ENCODE results near the gene AS3MT.
"Not testable (repeated sequence)": the region's sequence is repeated elsewhere in the genome, so short reads cannot be mapped to it uniquely, and the experiment has no call there.

The AS3MT gene, protein sequence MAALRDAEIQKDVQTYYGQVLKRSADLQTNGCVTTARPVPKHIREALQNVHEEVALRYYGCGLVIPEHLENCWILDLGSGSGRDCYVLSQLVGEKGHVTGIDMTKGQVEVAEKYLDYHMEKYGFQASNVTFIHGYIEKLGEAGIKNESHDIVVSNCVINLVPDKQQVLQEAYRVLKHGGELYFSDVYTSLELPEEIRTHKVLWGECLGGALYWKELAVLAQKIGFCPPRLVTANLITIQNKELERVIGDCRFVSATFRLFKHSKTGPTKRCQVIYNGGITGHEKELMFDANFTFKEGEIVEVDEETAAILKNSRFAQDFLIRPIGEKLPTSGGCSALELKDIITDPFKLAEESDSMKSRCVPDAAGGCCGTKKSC

GRCh38 chr10:102869258-102870198 is at the start of gene AS3MT:
Gene AS3MT (plus strand): TSS chr10:102869470. CDS start chr10:102869593, 123 bp downstream.
- peak; percentile 55 for DNase-seq

DNA sequence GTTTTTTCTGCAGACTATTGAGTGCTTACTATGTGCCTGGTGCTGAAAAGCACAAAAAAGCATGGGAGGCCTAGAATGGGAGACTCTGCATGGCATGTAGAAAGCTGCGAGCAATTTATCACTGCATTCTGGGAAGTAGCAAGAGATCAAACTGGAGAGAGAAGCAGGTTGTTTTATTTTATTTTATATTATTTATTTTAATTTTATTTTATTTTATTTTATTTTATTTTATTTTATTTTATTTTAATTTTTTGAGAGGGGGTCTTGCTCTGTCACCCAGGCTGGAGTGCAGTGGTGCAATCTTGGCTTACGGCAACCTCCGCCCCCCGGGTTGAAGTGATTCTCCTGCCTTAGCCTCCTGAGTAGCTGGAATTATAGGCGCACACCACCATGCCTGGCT is 49.3 kb upstream of the AS3MT start:
- not testable (repeated sequence) for DNase-seq

DNA sequence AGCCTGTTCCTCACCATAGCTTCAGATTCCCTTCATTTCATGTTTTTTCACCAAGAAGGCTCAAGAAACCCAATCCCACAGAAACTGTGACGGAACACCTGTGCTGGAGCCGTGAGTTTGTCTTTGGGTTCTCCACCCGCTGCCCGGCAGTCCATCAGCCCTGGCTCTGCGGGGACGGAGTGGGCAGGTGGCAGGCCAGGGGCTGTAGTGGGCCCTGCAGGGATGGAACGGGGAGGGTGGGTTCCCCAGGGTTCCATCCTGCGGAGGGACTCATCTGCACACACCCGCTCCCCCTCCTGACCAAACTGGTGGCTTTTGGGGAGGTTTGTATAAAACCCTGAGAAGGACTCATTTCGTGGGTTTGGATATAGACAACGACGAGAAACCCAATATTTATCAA is 47.0 kb upstream of the AS3MT start:
- DNase-seq, result no peak

- DNase-seq, result no peak
Measured at GRCh38 chr10:102824664-102825063, 44.6 kb upstream of the AS3MT start.

DNA sequence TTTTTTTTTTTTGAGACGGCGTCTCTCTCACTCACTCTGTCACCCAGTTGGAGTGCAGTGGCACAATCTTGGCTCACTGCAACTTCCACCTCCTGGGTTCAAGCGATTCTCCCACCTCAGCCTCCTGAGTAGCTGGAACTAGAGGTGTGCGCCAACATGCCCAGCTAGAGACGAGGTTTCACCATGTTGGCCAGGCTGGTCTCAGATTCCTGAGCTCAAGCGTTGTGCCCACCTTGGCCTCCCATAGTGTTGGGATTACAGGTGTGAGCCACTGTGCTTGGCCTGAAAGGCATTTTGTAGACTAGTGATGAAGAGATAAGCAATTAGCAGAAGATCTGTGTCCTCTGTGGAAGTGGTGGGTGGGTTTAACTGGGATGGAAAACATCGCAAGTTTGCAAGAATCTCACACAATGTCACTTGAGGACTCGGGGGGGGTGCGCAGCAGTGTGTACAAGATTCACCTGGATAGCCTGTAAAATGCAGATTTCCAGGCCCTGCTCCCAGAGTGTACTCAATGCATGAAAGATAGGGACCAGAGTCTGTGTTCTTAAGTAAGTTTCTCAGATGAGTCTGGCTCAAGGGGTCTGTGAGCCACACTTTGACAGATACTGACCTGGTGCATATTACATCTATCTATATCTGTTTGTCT is 43.0 kb upstream of the AS3MT start:
- no peak for DNase-seq

DNA sequence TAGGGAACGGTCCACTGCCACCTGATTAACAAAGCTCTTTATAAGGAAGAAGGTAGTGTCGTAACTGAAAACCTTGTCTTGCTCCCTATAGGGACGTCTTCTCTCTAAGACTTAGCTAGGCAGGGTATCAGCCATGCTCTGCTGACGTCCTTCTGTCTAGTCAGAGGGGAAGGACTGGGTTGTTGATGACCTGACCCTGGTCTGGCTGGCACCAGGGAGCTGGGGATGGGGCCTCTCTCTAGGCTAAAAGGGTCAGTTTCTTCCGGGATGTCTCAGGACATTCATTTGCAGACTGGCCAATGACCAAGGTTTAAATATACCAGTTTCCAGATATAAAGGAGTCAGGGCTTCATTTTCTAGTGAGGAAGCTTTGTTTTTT is 41.7 kb upstream of the AS3MT start:
- no peak for DNase-seq

- DNase-seq, result no peak
Measured at GRCh38 chr10:102831322-102832071, 37.8 kb upstream of the AS3MT start.

DNA sequence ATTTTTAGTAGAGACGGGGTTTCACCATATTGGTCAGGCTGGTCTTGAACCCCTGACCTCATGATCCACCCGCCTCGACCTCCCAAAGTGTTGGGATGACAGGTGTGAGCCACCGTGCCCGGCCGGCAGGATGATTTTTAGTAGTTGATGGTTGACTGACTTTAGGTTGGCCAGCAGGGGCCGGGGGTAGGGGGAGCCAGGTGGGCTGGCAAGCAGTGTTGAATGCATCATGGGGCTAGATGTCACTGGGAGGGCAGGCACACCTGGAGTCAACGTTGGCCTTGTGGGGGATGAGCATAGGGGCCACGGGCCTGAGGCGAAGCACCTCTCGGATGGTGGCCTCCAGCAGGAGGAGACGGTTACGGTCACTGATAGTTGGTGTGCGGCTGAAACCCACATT is 37.0 kb upstream of the AS3MT start:
- DNase-seq, result no peak

DNA sequence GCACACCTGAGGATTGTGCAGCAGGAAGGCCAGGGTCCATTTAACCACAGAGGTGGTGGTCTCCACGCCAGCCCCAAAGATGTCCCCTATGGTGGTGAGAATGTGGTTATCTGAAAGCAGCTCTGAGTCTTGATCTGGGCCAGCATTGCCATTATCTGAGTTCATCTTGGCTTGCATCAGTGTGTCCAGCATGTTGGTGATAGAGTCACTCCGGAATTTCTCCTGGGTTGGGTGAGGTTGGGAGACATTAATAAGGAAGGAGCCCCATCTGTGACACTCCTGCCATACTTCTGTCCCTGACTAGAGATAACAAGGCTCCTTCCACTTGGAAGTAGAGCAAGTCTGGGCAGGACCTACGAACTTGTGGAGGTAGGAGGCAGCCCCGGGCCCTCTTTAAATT is 36.3 kb upstream of the AS3MT start:
- DNase-seq, result no peak

DNA sequence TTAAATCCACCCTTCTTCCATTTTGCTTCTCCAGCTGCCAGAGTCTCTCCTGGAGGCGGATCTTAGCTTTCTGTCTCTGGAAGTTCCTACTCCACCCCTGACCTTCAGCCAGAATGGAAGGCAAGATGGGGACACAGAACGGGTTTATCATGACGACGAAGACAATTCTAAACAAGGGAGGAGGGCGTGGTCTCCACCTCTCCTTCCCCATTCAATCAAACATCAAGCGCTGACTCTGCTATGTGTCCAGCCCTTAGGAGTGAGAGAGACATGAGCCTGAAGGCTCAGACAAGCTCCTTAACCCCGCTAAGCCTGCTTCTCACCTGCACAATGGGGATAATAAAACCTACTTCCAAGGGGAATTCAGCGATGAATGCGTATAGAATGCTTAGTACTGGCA is 35.1 kb upstream of the AS3MT start:
- peak; percentile 22 for DNase-seq

DNA sequence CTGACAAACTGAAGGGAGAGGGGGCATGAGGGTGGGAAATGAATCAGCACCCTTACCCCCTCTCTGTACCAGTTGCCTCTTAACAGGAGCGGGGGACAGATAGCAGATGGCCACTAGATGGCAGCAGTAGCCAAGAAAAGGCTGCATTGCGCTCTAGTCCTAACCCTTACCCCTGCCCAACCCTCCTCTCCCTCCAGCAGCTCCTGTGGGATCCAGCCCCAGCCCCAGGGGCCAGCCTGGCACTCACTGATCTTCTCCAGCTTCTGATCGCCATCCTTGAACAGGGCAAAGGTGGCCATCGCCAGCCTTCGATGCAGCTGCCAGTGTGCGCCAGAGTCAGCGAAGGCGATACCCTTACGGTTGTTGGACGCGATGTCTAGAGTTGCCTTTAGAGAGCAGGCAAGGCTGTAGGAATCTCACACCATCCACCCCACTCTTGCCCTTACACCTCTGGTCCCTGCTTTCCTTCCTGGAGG is 34.2 kb upstream of the AS3MT start:
- DNase-seq, result peak; percentile 90

DNA sequence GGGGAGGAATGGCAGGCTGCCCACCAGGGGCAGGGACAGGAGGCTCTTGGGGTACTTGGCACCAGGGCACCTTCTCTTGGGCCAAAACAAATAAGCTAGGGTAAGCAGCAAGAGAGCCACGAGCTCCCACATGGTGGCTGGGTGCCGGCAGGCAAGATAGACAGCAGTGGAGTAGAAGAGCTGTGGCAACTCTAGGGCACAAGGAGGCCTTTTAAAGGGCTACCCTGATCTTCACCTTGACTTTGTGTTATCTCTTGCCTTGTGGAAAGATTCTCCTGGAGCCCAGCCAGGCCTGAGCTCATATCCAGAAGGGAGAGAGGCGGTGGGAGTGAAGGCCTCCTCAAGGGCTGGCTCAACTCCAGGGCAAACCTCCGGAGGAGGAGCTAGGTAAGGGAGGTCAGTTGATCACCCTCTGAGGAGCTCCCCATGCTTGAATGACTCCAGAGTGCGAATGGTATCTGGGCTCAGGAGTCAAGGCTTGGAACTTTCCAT is 32.0 kb upstream of the AS3MT start, which contains the start of gene CYP17A1:
TSS of gene CYP17A1 (minus strand) at position 184 of the 492 bp plus-strand sequence. CDS start at position 132, 52 bp downstream.
- DNase-seq, result peak; percentile 25

- DNase-seq, result peak; percentile 50
Measured at GRCh38 chr10:102838276-102838927, 30.9 kb upstream of the AS3MT start.

GRCh38 chr10:102841827-102842345 is 27.4 kb upstream of the AS3MT start:
- DNase-seq, result no peak

DNA sequence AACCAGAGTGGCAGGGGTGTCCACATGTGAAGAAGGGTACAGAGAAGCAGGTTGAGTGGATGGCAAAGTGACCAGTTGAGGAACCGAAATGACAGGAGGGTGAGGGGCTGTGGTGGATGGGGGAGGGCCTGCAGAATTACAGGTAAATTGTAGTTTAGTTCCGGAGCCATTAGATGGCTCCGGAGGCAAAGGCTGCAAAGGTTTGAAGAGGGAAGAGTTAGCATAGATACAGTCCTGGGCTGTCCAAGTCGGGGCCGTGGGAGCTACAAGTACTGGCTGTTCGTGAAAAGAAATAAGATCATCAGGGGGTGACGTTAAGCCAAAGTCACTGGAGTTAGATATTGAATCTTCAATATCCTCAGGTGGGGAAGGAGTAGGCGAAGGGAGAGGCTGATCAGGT is 26.1 kb upstream of the AS3MT start:
- DNase-seq, result not testable (repeated sequence)

DNA sequence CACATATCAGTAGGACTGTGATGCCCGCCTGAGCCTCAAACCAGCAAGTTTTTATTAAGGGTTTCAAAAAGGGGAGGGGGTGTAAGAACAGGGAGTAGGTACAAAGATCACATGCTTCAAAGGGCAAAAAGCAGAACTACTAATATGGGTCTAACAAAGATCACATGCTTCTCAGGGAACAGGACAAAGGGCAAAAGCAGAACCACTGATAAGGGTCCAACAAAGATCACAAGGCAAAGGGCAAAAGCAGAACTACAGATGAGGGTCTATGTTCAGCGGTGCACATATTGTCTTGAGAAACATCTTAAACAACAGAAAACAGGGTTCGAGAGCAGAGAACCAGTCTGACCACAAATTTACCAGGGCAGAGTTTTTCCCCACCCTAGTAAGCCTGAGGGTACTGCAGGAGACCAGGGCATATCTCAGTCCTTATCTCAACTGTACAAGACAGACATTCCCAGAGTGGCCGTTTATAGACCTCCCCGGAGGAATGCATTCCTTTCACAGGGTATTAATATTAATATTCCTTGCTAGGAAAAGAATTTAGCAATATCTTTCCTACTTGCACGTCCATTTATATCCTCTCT is 25.0 kb upstream of the AS3MT start:
- not testable (repeated sequence) for DNase-seq

DNA sequence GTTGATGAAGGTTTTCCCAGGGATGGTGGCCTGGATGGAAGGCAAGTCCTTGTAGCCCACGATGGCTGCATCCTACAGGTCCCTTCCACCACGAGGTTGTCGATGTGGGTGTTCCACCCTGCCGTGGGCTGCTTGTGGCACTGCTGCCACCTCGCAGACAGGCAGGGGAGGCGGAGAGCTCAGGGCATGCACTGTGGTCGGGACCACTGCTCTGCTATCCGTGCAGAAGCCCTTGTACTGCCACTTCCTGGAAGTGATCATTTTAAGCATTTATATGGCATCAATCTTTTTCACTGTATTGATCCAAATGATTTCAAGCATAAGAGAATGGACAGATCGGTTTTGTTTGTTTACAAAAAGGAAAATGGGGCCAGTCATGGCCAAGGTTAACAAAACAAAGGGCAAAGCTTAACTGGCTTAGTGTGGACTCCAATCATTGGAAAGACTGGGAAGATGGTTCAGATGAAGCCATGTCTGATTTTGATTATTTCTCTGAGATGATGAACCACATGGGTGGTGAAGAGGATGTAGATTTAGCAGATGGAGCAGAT is 23.8 kb upstream of the AS3MT start:
- DNase-seq, result no peak

- no peak for DNase-seq
Measured at GRCh38 chr10:102850025-102850518, 19.2 kb upstream of the AS3MT start.

DNA sequence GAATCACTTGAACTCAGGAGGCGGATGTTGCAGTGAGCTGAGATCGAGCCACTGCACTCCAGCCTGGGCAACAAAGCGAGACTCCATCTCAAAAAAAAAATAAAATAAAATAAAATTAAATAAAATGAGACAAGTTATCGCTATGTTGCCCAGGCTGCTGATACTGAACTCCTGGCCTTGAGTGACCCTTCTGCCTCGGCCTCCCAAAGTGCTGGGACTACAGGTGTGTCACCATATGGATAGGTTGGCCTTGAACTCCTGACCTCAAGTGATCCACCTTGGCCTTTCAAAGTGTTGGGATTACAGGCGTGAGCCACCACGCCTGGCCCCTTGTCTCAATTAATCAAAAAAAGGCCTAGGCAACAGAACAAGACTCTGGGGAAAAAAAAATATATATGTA is 16.0 kb upstream of the AS3MT start:
- DNase-seq, result not testable (repeated sequence)

GRCh38 chr10:102855731-102856436 is 13.4 kb upstream of the AS3MT start:
- peak; percentile 40 for DNase-seq

Data from hematopoietic multipotent progenitor cell treated with erythropoietin and hydrocortisone succinate and interleukin-3 and kit ligand, for 4 days (in vitro differentiated cells).